ENCODE data around the gene TMX1.
"Not testable (repeated sequence)": the region's sequence is repeated elsewhere in the genome, so short reads cannot be mapped to it uniquely, and the experiment has no call there.

GRCh38 chr14:51223463-51223862, 16.6 kb upstream of the TMX1 start:
- not testable (repeated sequence) for TF ChIP-seq CTCF, POLR2A, POLR2AphosphoS5 (IDR thresholded peaks at IDR 0.05)
